HTERT RPE-1 (cell line): ENCODE results near the gene CCDC127.
"Not testable (repeated sequence)": the region's sequence is repeated elsewhere in the genome, so short reads cannot be mapped to it uniquely, and the experiment has no call there.

Experiments used
- in situ Hi-C: fragments of 300-500 bp; cut with MboI; formaldehyde crosslinking; loops from 4 replicates; pipeline ENCODE4 v1.14.3; 2020; ENCODE audit warnings: low sequenced_read_pairs

The CCDC127 gene, protein sequence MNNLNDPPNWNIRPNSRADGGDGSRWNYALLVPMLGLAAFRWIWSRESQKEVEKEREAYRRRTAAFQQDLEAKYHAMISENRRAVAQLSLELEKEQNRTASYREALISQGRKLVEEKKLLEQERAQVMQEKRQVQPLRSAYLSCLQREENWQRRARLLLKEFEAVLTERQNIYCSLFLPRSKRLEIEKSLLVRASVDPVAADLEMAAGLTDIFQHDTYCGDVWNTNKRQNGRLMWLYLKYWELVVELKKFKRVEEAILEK

DNA sequence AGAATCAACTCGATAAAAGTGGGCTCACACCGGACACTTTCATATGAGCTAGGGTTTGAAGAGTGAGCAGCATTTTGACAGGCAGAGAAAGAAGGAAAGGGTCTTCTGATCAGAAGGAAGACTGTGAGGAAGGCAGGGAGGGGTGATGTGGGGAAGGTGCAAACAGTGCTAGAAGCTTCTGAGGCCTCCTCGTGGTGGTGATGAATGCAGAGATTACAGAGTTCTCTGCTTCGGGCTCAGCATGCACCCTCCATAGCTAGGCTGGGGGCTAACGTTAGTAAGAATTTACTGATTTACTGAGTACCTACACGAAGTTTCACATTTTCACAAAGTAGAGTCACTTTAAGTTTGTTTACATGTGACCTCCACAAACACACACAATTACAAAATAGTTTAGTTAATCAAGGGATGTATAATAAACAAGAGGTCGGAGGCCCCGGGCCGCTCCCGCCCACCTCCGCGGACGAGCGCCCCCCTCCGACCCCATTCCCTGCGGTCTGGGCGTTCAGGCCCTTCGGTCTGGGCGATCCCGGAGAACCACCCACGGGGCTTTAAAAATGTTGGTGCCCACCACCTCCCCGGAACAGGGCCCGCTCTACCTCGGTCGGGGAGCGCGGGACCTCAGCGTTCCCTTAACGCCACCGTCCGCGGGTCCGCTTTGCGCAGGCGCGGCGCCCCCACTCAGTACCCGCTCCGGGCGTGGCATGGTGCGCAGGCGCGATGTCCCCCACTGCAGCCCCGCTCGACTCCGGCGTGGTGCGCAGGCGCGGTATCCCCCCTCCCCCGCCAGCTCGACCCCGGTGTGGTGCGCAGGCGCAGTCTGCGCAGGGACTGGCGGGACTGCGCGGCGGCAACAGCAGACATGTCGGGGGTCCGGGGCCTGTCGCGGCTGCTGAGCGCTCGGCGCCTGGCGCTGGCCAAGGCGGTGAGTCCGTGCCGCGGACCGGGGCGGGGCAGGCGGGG, at the start of gene CCDC127, which contains the start of gene SDHA:
Gene CCDC127, minus strand, starts transcription at position 660 of the 963 bp plus-strand sequence. CDS start 1,304 bp downstream, outside the sequence.
Gene SDHA, plus strand, starts transcription at position 827 of the 963 bp plus-strand sequence. Its CDS starts 36 bp downstream, at position 863.
- in situ Hi-C loops, result not testable (repeated sequence)

DNA sequence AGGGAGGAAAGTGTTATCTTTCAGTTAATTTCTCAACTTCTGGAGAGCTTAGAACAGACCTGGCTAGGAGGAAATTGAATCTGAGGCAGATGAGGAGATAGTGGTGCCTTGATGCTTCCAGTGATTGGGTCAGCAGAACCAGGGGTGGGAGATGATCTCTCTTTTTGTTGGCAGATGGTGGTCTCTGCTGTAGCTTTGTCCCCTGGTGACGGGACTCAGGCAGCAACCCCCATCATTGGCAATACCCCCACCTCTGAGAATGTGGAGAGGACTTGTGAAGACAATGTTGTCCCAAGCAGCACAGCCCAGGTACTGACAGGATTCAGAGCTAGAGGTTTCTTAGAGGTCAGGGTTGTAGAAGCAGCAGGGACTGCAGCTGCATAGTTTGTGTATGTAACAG, 49.8 kb upstream of the CCDC127 start:
- in situ Hi-C loops, result no loop called here

- in situ Hi-C loops, result not testable (repeated sequence)
Observed at GRCh38 chr5:266311-267026, 48.5 kb upstream of the CCDC127 start.

DNA sequence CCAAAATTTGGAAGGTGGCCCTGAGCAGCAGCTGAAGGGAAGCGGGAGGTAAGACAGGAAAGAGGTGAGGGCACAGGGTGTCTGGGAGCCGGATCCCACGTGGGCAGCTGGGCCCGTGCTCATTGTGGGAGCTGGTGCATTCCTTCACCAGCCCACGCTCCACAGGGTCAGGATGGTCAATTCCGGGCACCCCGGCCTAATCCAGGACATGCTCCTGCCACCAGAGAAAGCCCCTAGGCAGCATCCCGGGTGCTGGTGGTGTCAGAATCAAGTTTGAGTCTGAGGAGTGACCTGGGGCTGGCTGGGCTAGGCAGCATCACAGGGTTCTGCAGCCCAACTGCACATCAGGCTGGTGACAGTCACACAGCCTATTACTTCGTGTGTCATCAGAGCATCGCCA, 46.4 kb upstream of the CCDC127 start:
- in situ Hi-C loops, result no loop called here

GRCh38 chr5:263275-263974, 45.5 kb upstream of the CCDC127 start:
- in situ Hi-C loops, result not testable (repeated sequence)

GRCh38 chr5:257148-257547, 39.2 kb upstream of the CCDC127 start:
- in situ Hi-C loops, result no loop called here

- in situ Hi-C loops, result not testable (repeated sequence)
Observed at GRCh38 chr5:256347-256746, 38.4 kb upstream of the CCDC127 start.

GRCh38 chr5:255116-255515, 37.2 kb upstream of the CCDC127 start:
- in situ Hi-C loops, result not testable (repeated sequence)

DNA sequence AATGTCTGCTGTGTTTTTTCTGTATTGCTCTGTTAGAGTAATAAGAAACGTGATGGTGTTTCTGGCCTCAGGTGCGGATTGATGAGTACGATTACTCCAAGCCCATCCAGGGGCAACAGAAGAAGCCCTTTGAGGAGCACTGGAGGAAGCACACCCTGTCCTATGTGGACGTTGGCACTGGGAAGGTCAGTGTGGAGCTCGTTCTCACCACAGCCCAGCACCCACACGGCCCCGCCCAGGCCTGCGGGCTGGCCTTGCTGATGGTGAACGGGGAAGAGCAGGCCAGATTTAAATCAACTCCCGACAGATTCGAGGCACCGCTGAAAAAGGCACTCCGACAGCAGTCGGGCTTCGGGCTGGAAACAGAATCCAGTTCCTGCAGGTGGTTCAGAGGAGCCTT, 36.4 kb upstream of the CCDC127 start:
- in situ Hi-C loops, result not testable (repeated sequence)

- in situ Hi-C loops, result no loop called here
Observed at GRCh38 chr5:252546-252945, 34.6 kb upstream of the CCDC127 start.

GRCh38 chr5:251975-252374, 34.0 kb upstream of the CCDC127 start:
- in situ Hi-C loops, result not testable (repeated sequence)

- in situ Hi-C loops, result not testable (repeated sequence)
Observed at GRCh38 chr5:251538-251937, 33.6 kb upstream of the CCDC127 start.

GRCh38 chr5:251016-251415, 33.1 kb upstream of the CCDC127 start:
- in situ Hi-C loops, result not testable (repeated sequence)

DNA sequence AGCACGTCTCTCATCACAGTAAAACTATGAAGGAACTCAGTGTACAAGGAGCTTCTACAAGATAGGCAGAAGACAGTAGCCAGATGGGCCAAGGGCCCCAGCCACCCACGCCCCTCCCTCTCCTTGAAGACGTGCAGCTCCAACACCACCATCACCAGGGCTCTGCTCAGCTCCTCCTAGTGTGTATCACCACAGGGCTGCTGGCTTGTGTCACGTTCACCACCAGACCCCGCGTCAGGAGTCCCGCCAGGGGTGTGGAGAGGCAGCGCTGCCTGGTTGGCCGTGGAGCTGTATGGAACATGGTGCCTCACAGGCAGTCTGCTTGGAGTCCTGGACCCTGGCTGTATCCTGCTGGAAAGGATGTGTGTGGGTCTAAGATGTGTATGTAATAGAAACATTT, 32.4 kb upstream of the CCDC127 start:
- in situ Hi-C loops, result not testable (repeated sequence)

DNA sequence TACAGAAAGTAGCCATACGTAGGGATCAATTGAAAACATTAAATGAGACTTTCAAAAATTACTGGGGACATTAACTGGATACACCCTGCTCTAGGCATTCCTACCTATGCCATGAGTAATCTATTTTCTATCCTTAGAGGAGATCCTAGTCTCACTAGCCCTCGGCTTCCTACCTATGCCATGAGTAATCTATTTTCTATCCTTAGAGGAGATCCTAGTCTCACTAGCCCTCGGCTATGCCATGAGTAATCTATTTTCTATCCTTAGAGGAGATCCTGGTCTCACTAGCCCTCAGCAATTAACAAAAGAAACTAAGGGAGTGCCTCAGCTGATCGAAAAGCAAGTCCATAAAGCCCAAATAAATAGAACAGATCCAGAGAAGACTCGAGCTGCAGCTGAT, 27.8 kb upstream of the CCDC127 start:
- in situ Hi-C loops, result not testable (repeated sequence)

- in situ Hi-C loops, result not testable (repeated sequence)
Observed at GRCh38 chr5:243683-244367, 25.9 kb upstream of the CCDC127 start.

DNA sequence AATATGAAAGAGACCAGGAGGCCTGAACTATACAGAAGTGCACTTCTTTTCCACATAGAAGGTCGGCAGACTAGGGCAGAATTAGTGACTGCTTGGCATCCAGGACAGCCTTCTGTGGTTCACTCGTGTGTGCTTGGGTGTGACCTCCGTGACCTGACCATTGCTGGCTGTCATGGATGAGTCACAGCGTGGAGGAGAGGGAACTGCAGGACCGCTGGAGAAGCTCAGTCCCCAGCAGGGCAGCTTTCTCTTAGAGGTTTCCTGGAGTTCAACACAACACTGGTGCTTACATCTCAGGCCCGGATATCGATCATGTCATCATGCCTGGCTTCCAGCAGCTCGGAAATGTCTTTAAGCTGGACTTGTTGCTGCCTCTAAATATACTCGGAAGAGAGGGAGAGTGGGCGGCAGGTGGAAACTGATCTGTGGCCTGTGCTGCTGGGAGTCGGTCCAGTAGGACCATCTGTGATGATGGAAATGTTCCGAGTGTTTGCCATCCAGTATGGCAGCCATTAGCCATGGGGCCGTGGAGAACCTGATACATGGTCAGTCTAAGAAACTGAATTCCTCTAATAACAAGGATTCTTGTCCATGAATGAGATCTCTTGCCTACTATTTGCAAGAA, 23.2 kb upstream of the CCDC127 start:
- in situ Hi-C loops, result not testable (repeated sequence)

DNA sequence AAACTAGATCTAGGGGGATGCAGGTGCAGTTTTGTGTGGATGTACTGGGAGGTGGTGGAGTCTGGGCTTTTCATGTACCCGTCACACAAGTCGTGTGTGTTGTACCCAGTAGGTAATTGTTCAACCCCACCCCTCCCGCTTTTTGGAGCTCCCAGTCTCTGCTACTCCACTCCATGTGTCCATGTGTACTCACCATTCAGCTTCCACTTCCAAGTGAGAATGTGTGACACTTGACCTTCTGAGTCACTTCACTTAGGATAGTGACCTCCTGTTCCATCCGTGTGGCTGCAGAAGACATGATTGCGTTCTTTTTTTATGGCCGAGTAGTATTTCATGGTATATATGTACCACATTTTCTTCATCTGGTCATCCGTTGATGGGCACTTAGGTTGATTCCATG, 22.6 kb upstream of the CCDC127 start:
- in situ Hi-C loops, result not testable (repeated sequence)

- in situ Hi-C loops, result not testable (repeated sequence)
Observed at GRCh38 chr5:237931-238330, 20.0 kb upstream of the CCDC127 start.
